COLO668 (cell line): ENCODE data around the gene COLEC11.
A peak's percentile ranks its signal among the peaks of the same experiment; 100 is the strongest.
"Not testable (repeated sequence)": the region's sequence is repeated elsewhere in the genome, so short reads cannot be mapped to it uniquely, and the experiment has no call there.

Experiments
- DNase-seq: peaks from one replicate; lab custom pipeline; 2025; ENCODE audit not compliant: unreplicated experiment; lab: John Stamatoyannopoulos, UW

Gene COLEC11

GRCh38 chr2:3594493-3595281, at the start of gene COLEC11:
TSS of gene COLEC11 (plus strand) at chr2:3595112. CDS start at chr2:3604341, 9,229 bp downstream.
- DNase-seq, result no peak

GRCh38 chr2:3545788-3546478, 49.0 kb upstream of the COLEC11 start:
- DNase-seq, result no peak

- DNase-seq, result no peak
Observed at GRCh38 chr2:3547915-3548314, 47.0 kb upstream of the COLEC11 start.

GRCh38 chr2:3553946-3554345, 41.0 kb upstream of the COLEC11 start:
- no peak for DNase-seq

- peak; percentile 60 for DNase-seq
Observed at GRCh38 chr2:3557639-3558204, 37.2 kb upstream of the COLEC11 start.

GRCh38 chr2:3558205-3559014, 36.5 kb upstream of the COLEC11 start, which contains the start of gene RNASEH1:
TSS of gene RNASEH1 (minus strand) at chr2:3558333. CDS start at chr2:3558260, 73 bp downstream.
- DNase-seq, result peak; percentile 98

GRCh38 chr2:3563521-3563976, 31.4 kb upstream of the COLEC11 start:
- no peak for DNase-seq

GRCh38 chr2:3565117-3565516, 29.8 kb upstream of the COLEC11 start:
- no peak for DNase-seq

GRCh38 chr2:3566806-3567205, 28.1 kb upstream of the COLEC11 start:
- no peak for DNase-seq

- DNase-seq, result not testable (repeated sequence)
Observed at GRCh38 chr2:3569656-3570055, 25.3 kb upstream of the COLEC11 start.

- no peak for DNase-seq
Observed at GRCh38 chr2:3571284-3571683, 23.6 kb upstream of the COLEC11 start.

- no peak for DNase-seq
Observed at GRCh38 chr2:3572620-3573019, 22.3 kb upstream of the COLEC11 start.

GRCh38 chr2:3574155-3574554, 20.8 kb upstream of the COLEC11 start:
- DNase-seq, result no peak

- peak; percentile 58 for DNase-seq
Observed at GRCh38 chr2:3575534-3576262, 19.2 kb upstream of the COLEC11 start.

GRCh38 chr2:3576263-3576630, 18.7 kb upstream of the COLEC11 start:
- DNase-seq, result not testable (repeated sequence)

GRCh38 chr2:3578987-3579386, 15.9 kb upstream of the COLEC11 start:
- no peak for DNase-seq

- no peak for DNase-seq
Observed at GRCh38 chr2:3580449-3580848, 14.5 kb upstream of the COLEC11 start.

- DNase-seq, result no peak
Observed at GRCh38 chr2:3581367-3582262, 13.3 kb upstream of the COLEC11 start.

GRCh38 chr2:3584076-3584475, 10.8 kb upstream of the COLEC11 start:
- DNase-seq, result no peak
